DOHH2 (cell line): ENCODE results near the gene OMP.

ENCODE experiments used
- H3F3A ChIP-seq: fragments of 200-600 bp; sonication (generic), shearing (Covaris generic); 2 replicates; pipeline ENCODE4 v1.6.0; 2016; ENCODE audit warnings: antibody characterized with exemption, mild to moderate bottlenecking; ENCODE audit not compliant: control insufficient read depth, insufficient read depth
- H3K27ac ChIP-seq: fragments of 200-600 bp; sonication (generic); 2 replicates; pipeline ENCODE4 v1.5.1; 2014; ENCODE audit warnings: low read depth, mild to moderate bottlenecking, low read length, moderate library complexity
- H3K27me3 ChIP-seq: fragments of 200-600 bp; sonication (generic); 2 replicates; pipeline ENCODE4 v1.6.1; 2014; ENCODE audit warnings: mild to moderate bottlenecking, low read length, mixed read lengths; ENCODE audit not compliant: control insufficient read depth
- H3K36me3 ChIP-seq: fragments of 200-600 bp; sonication (generic); 2 replicates; pipeline ENCODE4 v1.6.1; 2014; ENCODE audit warnings: mild to moderate bottlenecking, low read length, moderate library complexity, mixed read lengths; ENCODE audit not compliant: control insufficient read depth
- H3K4me1 ChIP-seq: fragments of 200-600 bp; sonication (generic); 2 replicates; pipeline ENCODE4 v1.6.1; 2014; ENCODE audit warnings: mild to moderate bottlenecking, low read length, mixed read lengths; ENCODE audit not compliant: control insufficient read depth
- H3K4me2 ChIP-seq: fragments of 200-600 bp; sonication (generic); 2 replicates; pipeline ENCODE4 v1.6.0; 2014; ENCODE audit warnings: mild to moderate bottlenecking, low read length, moderate library complexity
- H3K4me3 ChIP-seq: fragments of 200-600 bp; sonication (generic); 2 replicates; pipeline ENCODE4 v1.5.1; 2014; ENCODE audit warnings: mild to moderate bottlenecking, low read length, mixed read lengths
- H3K79me2 ChIP-seq: fragments of 200-600 bp; sonication (generic); 2 replicates; pipeline ENCODE4 v1.6.1; 2014; ENCODE audit warnings: mild to moderate bottlenecking, low read length, mixed read lengths; ENCODE audit not compliant: control insufficient read depth
- H3K9me2 ChIP-seq: fragments of 200-600 bp; sonication (generic); replicated peaks from 2 replicates; pipeline ENCODE4 v1.6.1; 2014; ENCODE audit warnings: mild to moderate bottlenecking, low read length, mixed read lengths; ENCODE audit not compliant: control insufficient read depth
- H3K9me3 ChIP-seq: fragments of 200-600 bp; sonication (generic); 2 replicates; pipeline ENCODE4 v1.6.1; 2014; ENCODE audit warnings: antibody characterized with exemption, low read length, mixed read lengths; ENCODE audit not compliant: control insufficient read depth, insufficient read depth
- H4K20me1 ChIP-seq: fragments of 200-600 bp; sonication (generic); 2 replicates; pipeline ENCODE4 v1.6.0; 2014; ENCODE audit warnings: low read depth, mild to moderate bottlenecking, antibody characterized with exemption, low read length, moderate library complexity; ENCODE audit not compliant: control insufficient read depth, insufficient read depth
- EZH2phosphoT487 ChIP-seq: fragments of 200-600 bp; sonication (generic); IDR thresholded peaks from 2 replicates; pipeline ENCODE4 v1.6.1; 2017; ENCODE audit warnings: borderline replicate concordance, mild to moderate bottlenecking, antibody characterized with exemption, low read length, moderate library complexity, mixed read lengths
- TF ChIP-seq, protein P1 (sequence below): fragments of 200-600 bp; sonication (generic); IDR thresholded peaks from one replicate; pipeline ENCODE4 v1.5.1; 2014; ENCODE audit warnings: antibody characterized with exemption, mild to moderate bottlenecking, low read depth, low read length; ENCODE audit not compliant: poor library complexity, severe bottlenecking

OMP gene

DNA sequence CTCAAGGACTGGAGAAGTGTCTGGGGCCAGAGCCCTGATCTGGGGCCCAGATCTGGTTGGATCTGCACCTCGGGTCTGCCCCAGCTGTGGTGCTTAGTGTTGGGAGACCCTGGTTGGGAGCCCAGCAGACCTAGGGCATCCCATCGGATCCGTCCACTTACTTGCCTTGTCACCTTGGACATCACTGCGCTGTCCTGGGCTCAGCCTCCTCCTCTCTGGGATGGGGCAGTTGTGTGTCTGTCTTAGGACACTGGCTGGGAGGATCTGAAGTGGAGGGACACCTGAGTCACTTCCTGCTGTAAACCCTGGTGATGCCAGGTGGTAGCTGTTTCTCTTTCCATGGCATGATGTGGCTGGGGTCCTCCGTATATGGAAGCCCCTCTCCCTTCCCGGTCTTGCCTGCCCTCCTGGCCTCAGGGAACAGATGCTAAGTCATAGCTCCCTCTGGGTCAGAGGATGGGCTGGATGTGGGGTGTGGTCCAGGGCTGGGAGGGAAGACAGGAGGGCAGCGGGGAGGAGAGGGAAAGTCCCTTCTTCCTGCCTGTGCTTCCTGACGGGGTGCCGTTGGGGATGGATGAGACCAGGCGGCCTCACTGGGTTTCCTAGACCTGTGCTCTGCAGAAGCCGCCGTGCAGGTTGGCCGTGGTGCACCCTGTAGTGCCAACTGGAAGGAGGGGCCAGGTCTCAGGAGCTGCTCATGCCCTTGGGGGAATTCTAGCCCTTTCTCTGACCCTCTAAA lies 12.1 kb upstream of the OMP start:
- Histone ChIP-seq H3K36me3 (no peaks in the 10 kb centered on the region), H3K27me3 (no peaks in the 10 kb centered on the region), H3K4me3 (no peak overlapping the region), H3K79me2 (no peaks in the 10 kb centered on the region), H3K9me2 (no peaks in the 10 kb centered on the region), H3K9me3 (no peaks in the 10 kb centered on the region), H3K27ac (no peak overlapping the region), H3K4me2 (no peak overlapping the region), H3F3A (no peaks in the 10 kb centered on the region), H4K20me1 (no peaks in the 10 kb centered on the region), H3K4me1 (no peaks in the 10 kb centered on the region)
- TF ChIP-seq, protein P1, sequence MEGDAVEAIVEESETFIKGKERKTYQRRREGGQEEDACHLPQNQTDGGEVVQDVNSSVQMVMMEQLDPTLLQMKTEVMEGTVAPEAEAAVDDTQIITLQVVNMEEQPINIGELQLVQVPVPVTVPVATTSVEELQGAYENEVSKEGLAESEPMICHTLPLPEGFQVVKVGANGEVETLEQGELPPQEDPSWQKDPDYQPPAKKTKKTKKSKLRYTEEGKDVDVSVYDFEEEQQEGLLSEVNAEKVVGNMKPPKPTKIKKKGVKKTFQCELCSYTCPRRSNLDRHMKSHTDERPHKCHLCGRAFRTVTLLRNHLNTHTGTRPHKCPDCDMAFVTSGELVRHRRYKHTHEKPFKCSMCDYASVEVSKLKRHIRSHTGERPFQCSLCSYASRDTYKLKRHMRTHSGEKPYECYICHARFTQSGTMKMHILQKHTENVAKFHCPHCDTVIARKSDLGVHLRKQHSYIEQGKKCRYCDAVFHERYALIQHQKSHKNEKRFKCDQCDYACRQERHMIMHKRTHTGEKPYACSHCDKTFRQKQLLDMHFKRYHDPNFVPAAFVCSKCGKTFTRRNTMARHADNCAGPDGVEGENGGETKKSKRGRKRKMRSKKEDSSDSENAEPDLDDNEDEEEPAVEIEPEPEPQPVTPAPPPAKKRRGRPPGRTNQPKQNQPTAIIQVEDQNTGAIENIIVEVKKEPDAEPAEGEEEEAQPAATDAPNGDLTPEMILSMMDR = no peak
- TF ChIP-seq EZH2phosphoT487 = no peak

DNA sequence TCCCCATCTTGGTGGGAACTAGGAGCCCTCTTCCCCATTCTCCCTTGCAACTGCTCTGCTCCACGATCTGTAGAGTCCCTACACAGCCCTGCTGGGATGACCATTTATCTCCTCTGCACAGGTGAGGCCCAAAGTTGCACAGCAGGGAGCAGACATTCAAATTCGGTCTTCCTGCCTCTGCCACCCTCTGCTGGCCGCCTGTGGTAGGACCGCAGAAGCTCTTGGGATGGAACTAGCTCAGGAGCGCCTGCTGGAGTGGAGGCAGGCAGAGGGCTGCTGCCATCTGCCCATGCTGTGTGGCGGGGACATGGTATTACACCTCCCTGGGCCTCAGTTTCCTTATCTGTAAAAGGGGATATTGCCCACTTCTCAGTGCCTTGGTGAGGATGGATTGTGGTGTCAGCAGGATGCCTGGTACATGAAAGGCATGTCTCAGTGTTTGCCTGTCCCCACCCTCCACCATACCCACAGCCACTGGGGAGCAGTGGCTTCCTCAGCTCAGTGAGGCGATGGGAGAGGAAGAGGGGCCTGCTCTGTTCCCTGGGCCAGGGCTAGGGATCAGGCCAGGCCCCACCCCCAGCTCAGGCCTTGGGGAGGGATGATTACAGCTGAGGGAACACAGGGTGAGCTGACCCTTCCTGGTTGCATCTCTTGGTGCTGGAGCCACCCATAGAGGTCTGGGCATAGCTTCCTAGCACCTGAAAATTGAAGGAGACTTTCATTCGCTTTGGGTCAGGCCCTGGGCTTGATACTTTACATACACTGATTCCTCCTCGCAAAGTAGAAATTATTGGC lies 11.3 kb upstream of the OMP start:
- H3K9me2 ChIP-seq = no peaks in the 10 kb centered on the region
- TF ChIP-seq, protein P1 = peak; percentile 98
- TF ChIP-seq EZH2phosphoT487 = no peak
- H3K79me2 ChIP-seq = no peaks in the 10 kb centered on the region
- H3K4me1 ChIP-seq = no peaks in the 10 kb centered on the region
- H3K4me3 ChIP-seq = no peak overlapping the region
- H3K9me3 ChIP-seq = no peaks in the 10 kb centered on the region
- no peaks in the 10 kb centered on the region for H3K27me3 ChIP-seq
- no peaks in the 10 kb centered on the region for H3K36me3 ChIP-seq
- no peak overlapping the region for H3K4me2 ChIP-seq
- H3F3A ChIP-seq = no peaks in the 10 kb centered on the region
- H3K27ac ChIP-seq = no peak overlapping the region
- no peaks in the 10 kb centered on the region for H4K20me1 ChIP-seq

DNA sequence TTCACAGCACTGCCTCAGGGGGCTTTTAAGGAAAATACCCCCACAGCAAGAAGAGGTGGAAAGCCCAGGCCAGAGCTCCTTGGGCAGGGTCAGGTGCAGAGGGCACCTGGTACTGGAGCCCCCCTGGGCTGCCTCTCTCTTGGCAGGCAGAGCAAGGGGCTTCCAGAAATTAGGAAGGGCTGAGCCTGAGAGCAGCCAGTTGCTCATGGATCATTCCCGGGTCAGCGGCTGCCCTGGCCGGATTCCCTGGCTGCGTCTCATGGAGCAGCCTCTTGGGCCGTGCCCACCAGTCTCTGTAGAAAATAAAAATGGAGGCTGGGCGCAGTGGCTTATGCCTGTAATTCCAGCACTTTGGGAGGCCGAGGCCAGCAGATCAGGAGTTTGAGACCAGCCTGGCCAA lies 10.3 kb upstream of the OMP start:
- no peaks in the 10 kb centered on the region for H3K9me3 ChIP-seq
- H3K27ac ChIP-seq = no peak overlapping the region
- H3K4me3 ChIP-seq = no peak overlapping the region
- no peaks in the 10 kb centered on the region for H3F3A ChIP-seq
- no peaks in the 10 kb centered on the region for H3K79me2 ChIP-seq
- H3K36me3 ChIP-seq = no peaks in the 10 kb centered on the region
- H3K9me2 ChIP-seq = no peaks in the 10 kb centered on the region
- no peak for TF ChIP-seq EZH2phosphoT487
- TF ChIP-seq, protein P1 = no peak
- no peaks in the 10 kb centered on the region for H3K27me3 ChIP-seq
- no peaks in the 10 kb centered on the region for H4K20me1 ChIP-seq
- H3K4me1 ChIP-seq = no peaks in the 10 kb centered on the region
- H3K4me2 ChIP-seq = no peak overlapping the region
